SKM-1 treated with dmso at 0.1 percent for 144 hours (cell line): ENCODE results near the gene SAMD13.
A peak's percentile ranks its signal among the peaks of the same experiment; 100 is the strongest.
"Not testable (repeated sequence)": the region's sequence is repeated elsewhere in the genome, so short reads cannot be mapped to it uniquely, and the experiment has no call there.

Experiments
- DNase-seq: peaks from one replicate; lab custom pipeline; 2025; ENCODE audit not compliant: unreplicated experiment; lab: John Stamatoyannopoulos, UW

The SAMD13 gene

GRCh38 chr1:84283381-84283780, 18.1 kb upstream of the SAMD13 start:
- no peak for DNase-seq

GRCh38 chr1:84286071-84286470, 15.4 kb upstream of the SAMD13 start:
- DNase-seq = no peak

- not testable (repeated sequence) for DNase-seq
Observed at GRCh38 chr1:84287389-84287788, 14.1 kb upstream of the SAMD13 start.

- DNase-seq = no peak
Observed at GRCh38 chr1:84289169-84289785, 12.2 kb upstream of the SAMD13 start.

- no peak for DNase-seq
Observed at GRCh38 chr1:84291882-84292655, 9.4 kb upstream of the SAMD13 start.

GRCh38 chr1:84293766-84294165, 7.7 kb upstream of the SAMD13 start:
- no peak for DNase-seq

GRCh38 chr1:84294751-84295150, 6.8 kb upstream of the SAMD13 start:
- DNase-seq = no peak

- no peak for DNase-seq
Observed at GRCh38 chr1:84297546-84298244, 3.8 kb upstream of the SAMD13 start.

- DNase-seq = peak; percentile 15
Observed at GRCh38 chr1:84298328-84298683, 3.2 kb upstream of the SAMD13 start.

- DNase-seq = no peak
Observed at GRCh38 chr1:84298684-84299535, 2.6 kb upstream of the SAMD13 start.

- no peak for DNase-seq
Observed at GRCh38 chr1:84299536-84300170, 1.9 kb upstream of the SAMD13 start.

GRCh38 chr1:84300501-84300900, 1.0 kb upstream of the SAMD13 start:
- DNase-seq = no peak

GRCh38 chr1:84301785-84302385, 377 bp downstream of the SAMD13 start:
- no peak for DNase-seq

GRCh38 chr1:84303314-84303830, 1.9 kb downstream of the SAMD13 start:
- DNase-seq = no peak

- no peak for DNase-seq
Observed at GRCh38 chr1:84307398-84307797, 5.9 kb downstream of the SAMD13 start.

- DNase-seq = no peak
Observed at GRCh38 chr1:84311296-84311695, 9.8 kb downstream of the SAMD13 start.

- no peak for DNase-seq
Observed at GRCh38 chr1:84319662-84320061, 18.2 kb downstream of the SAMD13 start.

- no peak for DNase-seq
Observed at GRCh38 chr1:84327830-84328229, 26.3 kb downstream of the SAMD13 start.

- DNase-seq = no peak
Observed at GRCh38 chr1:84330125-84330984, 28.8 kb downstream of the SAMD13 start.
